Ovary (tissue), 9 donors: ENCODE measurements around the gene CRYBA2. TPM values are rescaled to one million over a fixed set of nuclear protein-coding genes. Genes with fewer than 3 reads are reported as not detected.

Experiments
- DNase-seq, 5 donors: peaks; one replicate each; pipeline ENCODE4 v3.0.0-alpha.2; 2019 to 2020
- H3K27ac ChIP-seq, 2 donors: fragments of 200-600 bp; one replicate each; pipeline versions ENCODE4 v1.5.1 to v1.8.0; 2019 to 2022
- H3K27me3 ChIP-seq: fragments of 200-600 bp; one replicate; pipeline ENCODE4 v1.8.0; 2022
- H3K36me3 ChIP-seq: fragments of 200-600 bp; sonication (generic); one replicate; pipeline ENCODE4 v1.5.1; 2019
- H3K4me1 ChIP-seq: one replicate; pipeline ENCODE4 v1.8.1; 2013; ENCODE audit warnings: mild to moderate bottlenecking, moderate library complexity; ENCODE audit not compliant: insufficient read depth
- H3K4me3 ChIP-seq: fragments of 200-600 bp; sonication (generic); one replicate; pipeline ENCODE4 v1.5.1; 2017
- H3K9me3 ChIP-seq, 2 donors: fragments of 200-600 bp in 1 of 2; sonication (generic) in 1 of 2; one replicate each; pipeline versions ENCODE4 v1.5.1 to v1.8.1; 2013 to 2019; ENCODE audit warnings: mild to moderate bottlenecking in 1 of 2, moderate library complexity in 1 of 2
- EP300 ChIP-seq: sonication (generic); formaldehyde crosslinking; IDR thresholded peaks from one replicate; pipeline ENCODE4 v1.6.1; 2017; ENCODE audit warnings: antibody characterized with exemption
- POLR2A ChIP-seq: fragments of 450-650 bp; IDR thresholded peaks from one replicate; pipeline ENCODE4 v1.6.1; 2017; ENCODE audit warnings: antibody characterized with exemption, mild to moderate bottlenecking, moderate library complexity
- WGBS, 3 donors: extraction: QIAGEN DNeasy Blood & Tissue Kit in 1 of 3; methylation state at CpG; one replicate each; pipeline versions ENCODE4 v1.1.5 to v1.1.7; 2013 to 2017; 5-methylcytosine and 5-hydroxymethylcytosine counted together
- intact Hi-C, 4 donors: fragments of 100-400 bp; cut with DNase I; formaldehyde crosslinking; loops; one replicate each; pipeline versions ENCODE4 v1.11.0 to v1.15.1; 2022 to 2023
- polyA plus RNA-seq, 2 donors: library from polyadenylated mRNA; stranded (reverse); fragments of 200-250 nt in 1 of 2; fragments of 350-450 nt in 1 of 2; fragmentation: Illumina TruSeq in 1 of 2; extraction: RNeasy Lipid Tissue Mini Kit (QIAGEN cat#74804) in 1 of 2; gene quantifications; one replicate each; pipeline ENCODE4 v1.2.3, GENCODE V29; 2013 to 2014
- total RNA-seq, 7 donors: library from RNA; depleted of rRNA in 2 of 7; stranded (reverse); fragments of >200 nt in 2 of 7; fragmentation: NEBNext Ultra II Directional in 3 of 7; extraction: Animal tissue kit (Norgen Biotek cat#: 25700) in 3 of 7; gene quantifications; one replicate each; pipeline versions ENCODE4 v1.1.0 to v1.2.4, GENCODE V29; 2016 to 2023
- TF ChIP-seq, protein P1 (sequence below), 3 donors: fragments of 450-650 bp in 2 of 3; fragments of 200-600 bp in 1 of 3; IDR thresholded peaks; one replicate each; pipeline versions ENCODE4 v1.5.1 to v1.8.0; 2016 to 2022; ENCODE audit warnings: antibody characterized with exemption in 3 of 3, mild to moderate bottlenecking in 1 of 3
- donor health status: DM: no; HTN: no; CAD: no; lungs with moderate emphysema.
- donor health status: DM: no; HTN: no; CAD: no.
- donor health status: Bipolar disorder and iron deficiency.
- donor health status: DM: yes; HTN: yes; CAD: no.
- donor health status: DM: no; HTN: no; CAD: no.
- donor health status: DM: yes; HTN: yes; CAD: no.

CRYBA2 gene
- total and polyA plus RNA-seq, 9 donors, result not detected

DNA sequence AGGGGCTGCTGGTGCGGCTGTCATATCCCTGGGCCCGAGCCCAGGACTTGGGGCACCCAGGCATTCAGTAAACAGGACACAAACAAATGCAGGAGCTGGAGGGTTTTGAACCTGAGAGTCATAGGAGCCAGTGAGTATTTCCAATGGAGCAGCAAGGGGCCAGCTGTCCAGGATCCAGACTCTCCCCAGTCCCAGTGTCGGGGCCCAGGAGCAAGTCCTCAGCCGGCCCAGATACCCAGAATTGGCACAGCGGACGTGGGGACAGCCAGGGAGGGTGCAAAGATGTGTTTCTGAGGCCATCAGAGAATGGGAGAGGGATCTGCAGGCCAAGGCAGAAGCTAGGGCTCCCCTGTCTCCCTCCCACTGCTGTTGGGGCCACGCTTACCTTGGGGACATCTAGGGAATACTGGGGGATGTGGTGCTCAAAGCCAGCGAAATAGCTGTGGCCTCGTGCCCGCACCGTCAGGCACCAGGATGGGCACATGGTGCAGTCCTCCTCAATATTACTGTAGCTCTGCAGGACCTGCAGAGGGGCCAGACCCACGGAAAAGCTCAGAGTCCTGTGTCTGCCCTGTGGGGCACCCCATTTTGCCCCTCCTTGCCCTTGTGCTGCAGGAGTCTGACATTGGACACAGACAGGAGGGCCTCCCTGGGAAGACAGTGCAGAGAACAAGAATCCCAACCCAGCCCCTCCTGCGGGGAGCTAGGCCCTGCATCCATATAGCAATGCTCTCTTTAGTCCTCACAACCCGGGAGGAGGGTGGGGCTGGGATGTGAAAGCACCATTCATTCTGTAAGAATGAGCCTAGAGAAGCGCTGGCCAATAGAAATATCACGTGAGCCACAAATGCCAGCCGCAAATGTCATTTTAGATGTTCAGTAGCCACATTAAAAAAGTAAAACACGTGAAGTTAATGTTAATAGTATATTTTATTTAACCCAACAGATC is 32.7 kb upstream of the CRYBA2 start:
- Histone ChIP-seq H3K27ac (no peak overlapping the region), H3K36me3 (no peaks in the 10 kb centered on the region), H3K4me1 (no peaks in the 10 kb centered on the region), H3K4me3 (no peak overlapping the region), H3K27me3 (no peaks in the 10 kb centered on the region), H3K9me3 (no peaks in the 10 kb centered on the region)
- intact Hi-C loops, result no loop called here
- DNase-seq, result no peak
- TF ChIP-seq POLR2A (no peak), EP300 (no peak)
- TF ChIP-seq, protein P1, sequence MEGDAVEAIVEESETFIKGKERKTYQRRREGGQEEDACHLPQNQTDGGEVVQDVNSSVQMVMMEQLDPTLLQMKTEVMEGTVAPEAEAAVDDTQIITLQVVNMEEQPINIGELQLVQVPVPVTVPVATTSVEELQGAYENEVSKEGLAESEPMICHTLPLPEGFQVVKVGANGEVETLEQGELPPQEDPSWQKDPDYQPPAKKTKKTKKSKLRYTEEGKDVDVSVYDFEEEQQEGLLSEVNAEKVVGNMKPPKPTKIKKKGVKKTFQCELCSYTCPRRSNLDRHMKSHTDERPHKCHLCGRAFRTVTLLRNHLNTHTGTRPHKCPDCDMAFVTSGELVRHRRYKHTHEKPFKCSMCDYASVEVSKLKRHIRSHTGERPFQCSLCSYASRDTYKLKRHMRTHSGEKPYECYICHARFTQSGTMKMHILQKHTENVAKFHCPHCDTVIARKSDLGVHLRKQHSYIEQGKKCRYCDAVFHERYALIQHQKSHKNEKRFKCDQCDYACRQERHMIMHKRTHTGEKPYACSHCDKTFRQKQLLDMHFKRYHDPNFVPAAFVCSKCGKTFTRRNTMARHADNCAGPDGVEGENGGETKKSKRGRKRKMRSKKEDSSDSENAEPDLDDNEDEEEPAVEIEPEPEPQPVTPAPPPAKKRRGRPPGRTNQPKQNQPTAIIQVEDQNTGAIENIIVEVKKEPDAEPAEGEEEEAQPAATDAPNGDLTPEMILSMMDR (IDR thresholded peaks at IDR 0.05), result no peak
- 79 to 82% (median 81%) methylated on average over 18 of the region's 18 CpGs for WGBS, 3 donors

DNA sequence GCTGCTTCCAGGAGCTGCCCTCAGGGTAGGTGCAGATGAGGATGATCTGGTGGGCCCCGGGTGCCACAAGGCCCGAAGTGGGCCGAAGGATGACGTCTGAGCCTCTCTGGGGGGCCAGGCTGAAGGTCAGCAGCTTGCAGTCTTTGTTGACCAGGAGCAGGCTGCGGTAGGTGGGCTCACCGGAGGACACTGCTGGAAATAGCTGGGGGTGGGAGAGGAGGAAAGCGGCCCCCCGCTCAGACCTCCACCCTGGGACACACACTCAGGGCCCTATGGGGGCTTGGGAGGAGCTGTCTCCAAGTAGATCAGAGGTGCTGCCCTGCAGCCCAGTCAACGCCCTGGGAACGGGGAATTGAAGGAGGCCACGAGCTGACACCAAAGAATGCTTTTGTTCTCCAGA is 30.8 kb upstream of the CRYBA2 start:
- H3K4me3 ChIP-seq, result no peak overlapping the region
- H3K9me3 ChIP-seq, result no peaks in the 10 kb centered on the region
- intact Hi-C loops, result no loop called here
- 60 to 75% (median 63%) methylated on average over 11 of the region's 11 CpGs for WGBS, 3 donors
- TF ChIP-seq POLR2A (no peak), EP300 (no peak)
- TF ChIP-seq, protein P1 (IDR thresholded peaks at IDR 0.05), result no peak
- no peaks in the 10 kb centered on the region for H3K27me3 ChIP-seq
- DNase-seq, result no peak
- H3K27ac ChIP-seq, result no peak overlapping the region
- no peaks in the 10 kb centered on the region for H3K36me3 ChIP-seq
- no peaks in the 10 kb centered on the region for H3K4me1 ChIP-seq

DNA sequence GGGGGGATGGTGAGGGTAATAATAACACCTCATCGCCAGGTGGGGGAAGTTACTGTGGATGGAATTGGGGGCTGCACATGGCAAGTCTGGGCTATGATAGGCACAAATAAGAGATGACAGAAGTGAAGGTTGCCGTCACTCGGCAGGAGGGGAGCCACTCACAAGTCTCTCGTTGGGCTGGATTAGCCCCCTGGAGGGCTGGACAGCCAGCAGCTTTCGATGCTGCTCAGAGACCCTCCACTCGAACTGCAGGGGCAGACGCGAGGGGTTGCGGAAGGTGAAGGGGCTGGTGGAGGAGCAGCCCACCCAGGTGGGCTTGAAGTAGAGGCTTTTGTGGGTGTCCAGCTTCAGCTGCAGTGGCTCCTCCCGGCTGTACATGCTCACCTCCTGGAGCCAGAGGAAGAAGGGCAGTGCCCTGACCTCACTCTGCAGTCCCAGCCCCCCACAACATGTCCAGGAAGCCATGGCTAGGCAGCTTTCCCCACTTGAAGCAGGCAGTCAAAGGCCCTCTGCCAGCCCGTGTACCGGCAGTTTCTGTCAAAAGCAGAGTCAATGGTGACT is 29.9 kb upstream of the CRYBA2 start:
- WGBS, 3 donors, result 72 to 76% (median 72%) methylated on average over 12 of the region's 12 CpGs
- no peak overlapping the region for H3K27ac ChIP-seq
- H3K9me3 ChIP-seq, result no peaks in the 10 kb centered on the region
- H3K4me3 ChIP-seq, result no peak overlapping the region
- intact Hi-C loops, result no loop called here
- H3K27me3 ChIP-seq, result no peaks in the 10 kb centered on the region
- DNase-seq, result no peak
- TF ChIP-seq EP300, result no peak
- no peak for TF ChIP-seq POLR2A
- TF ChIP-seq, protein P1 (IDR thresholded peaks at IDR 0.05), result no peak
- H3K4me1 ChIP-seq, result no peaks in the 10 kb centered on the region
- H3K36me3 ChIP-seq, result no peaks in the 10 kb centered on the region

DNA sequence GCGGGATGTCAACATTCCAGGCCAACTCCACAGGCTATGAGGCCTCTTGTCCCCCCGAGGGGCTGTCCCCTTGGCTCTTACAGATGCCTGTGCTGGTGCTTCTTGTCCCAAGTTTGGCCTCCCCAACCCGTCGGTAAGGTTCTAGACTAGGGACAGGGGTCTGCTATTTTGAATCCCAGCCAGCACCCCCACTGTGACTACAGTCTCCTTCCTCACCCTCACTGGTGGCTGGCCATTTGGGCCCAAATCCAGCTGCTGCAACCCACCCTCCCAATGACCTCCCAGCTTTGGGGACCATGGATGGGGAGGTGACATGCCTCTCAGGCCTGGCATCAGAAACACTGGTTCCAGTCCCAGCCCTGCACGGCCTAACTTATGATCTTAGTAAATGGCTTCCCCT is 29.4 kb upstream of the CRYBA2 start:
- no peak for DNase-seq
- intact Hi-C loops, result no loop called here

More for the DNA sequence above, 29.4 kb upstream of the CRYBA2 start:
- no peaks in the 10 kb centered on the region for H3K9me3 ChIP-seq
- no peaks in the 10 kb centered on the region for H3K36me3 ChIP-seq
- H3K4me1 ChIP-seq, result no peaks in the 10 kb centered on the region
- 79 to 89% (median 85%) methylated on average over 5 of the region's 5 CpGs for WGBS, 3 donors
- no peak overlapping the region for H3K27ac ChIP-seq
- H3K4me3 ChIP-seq, result no peak overlapping the region
- TF ChIP-seq, protein P1 (IDR thresholded peaks at IDR 0.05), result no peak
- TF ChIP-seq EP300, result no peak
- no peak for TF ChIP-seq POLR2A
- H3K27me3 ChIP-seq, result no peaks in the 10 kb centered on the region
